Left kidney (tissue), 8 donors: Measurements from ENCODE around the gene ZFP2. TPM values are rescaled to one million over a fixed set of nuclear protein-coding genes. Genes with fewer than 3 reads are reported as not detected.
"Not testable (repeated sequence)": the region's sequence is repeated elsewhere in the genome, so short reads cannot be mapped to it uniquely, and the experiment has no call there.

Experiments used
- DNase-seq: peaks from one replicate; pipeline ENCODE4 v3.0.0-alpha.2; 2013
- long read RNA-seq, 8 donors: transcript quantifications; one replicate each; lab custom pipeline, GENCODE V29; 2026
- polyA plus RNA-seq: library from polyadenylated mRNA; unstranded; fragments of 120-200 nt; gene quantifications from one replicate; pipeline ENCODE4 v1.2.1, GENCODE V29; 2013; ENCODE audit not compliant: insufficient read length

Gene ZFP2
- 9.9 TPM for polyA plus RNA-seq
- long read RNA-seq, donor 1, partial matches to known transcripts = 0 of 1 reads
- long read RNA-seq, donor 1, other reads (novel, unspliced or antisense) = 0 of 1 reads
- long read RNA-seq, donor 2, partial matches to known transcripts = 0 of 3 reads
- long read RNA-seq, donor 2, other reads (novel, unspliced or antisense) = 0 of 3 reads
- long read RNA-seq, donor 3, partial matches to known transcripts = 0 of 1 reads
- long read RNA-seq, donor 3, other reads (novel, unspliced or antisense) = 0 of 1 reads
- long read RNA-seq, donor 4 = 0 reads
- long read RNA-seq, donor 5, partial matches to known transcripts = 0 of 1 reads
- long read RNA-seq, donor 5, other reads (novel, unspliced or antisense) = 0 of 1 reads
- long read RNA-seq, donor 6, partial matches to known transcripts = 0 of 2 reads
- long read RNA-seq, donor 6, other reads (novel, unspliced or antisense) = 0 of 2 reads
- long read RNA-seq, donor 7, partial matches to known transcripts = 0 of 2 reads
- long read RNA-seq, donor 7, other reads (novel, unspliced or antisense) = 0 of 2 reads
- long read RNA-seq, donor 8 = 0 reads

DNA sequence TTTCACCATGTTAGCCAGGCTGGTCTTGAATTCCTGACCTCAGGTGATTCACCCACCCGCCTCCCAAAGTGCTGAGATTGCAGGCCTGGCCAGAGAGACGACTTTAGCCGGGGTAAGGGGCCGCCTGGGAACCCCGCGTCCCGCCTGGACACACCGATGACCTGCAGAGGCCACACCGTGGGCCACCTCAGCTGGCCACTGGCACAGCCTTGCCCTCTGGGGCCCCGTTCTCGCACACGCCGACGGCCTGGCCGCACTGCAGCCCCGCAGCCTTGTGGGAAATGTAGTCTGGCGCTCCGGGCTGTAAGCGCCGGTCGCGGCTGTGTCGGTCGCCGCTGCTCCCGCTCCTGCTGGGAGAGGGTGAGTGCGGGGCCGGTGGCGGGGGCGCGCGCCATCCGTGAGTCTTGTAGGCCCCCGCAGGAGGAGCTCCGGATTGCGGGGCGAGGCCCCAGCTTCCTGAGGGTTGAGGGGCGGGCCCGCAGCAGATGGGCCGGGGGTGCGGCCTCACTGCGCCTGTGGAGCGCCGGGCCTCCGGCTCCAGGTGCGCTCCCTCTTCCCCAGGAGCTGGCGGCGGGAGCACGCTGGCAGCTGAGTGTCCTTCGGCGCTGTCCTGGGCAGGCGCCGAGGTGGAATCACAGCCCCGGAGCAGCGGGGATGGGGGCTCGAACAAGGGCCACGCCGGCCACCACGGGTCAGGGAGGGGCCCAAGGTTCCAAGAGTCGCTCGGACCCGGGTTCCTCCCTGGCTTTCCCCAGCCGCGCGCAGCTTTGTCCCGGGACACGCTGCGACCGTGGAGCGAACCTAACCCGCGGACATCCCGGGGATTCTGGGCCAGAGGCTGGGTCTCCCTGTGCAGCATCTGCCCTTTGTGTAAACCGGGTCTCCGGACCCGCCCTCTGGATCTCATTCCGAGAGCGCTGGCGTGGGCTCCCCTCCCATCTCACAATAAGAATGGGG, at the start of gene ZFP2:
Gene ZFP2 (plus strand): TSS at position 299 of the 957 bp plus-strand sequence. CDS start 35,401 bp downstream, outside the sequence.
- DNase-seq = peak; percentile 68

DNA sequence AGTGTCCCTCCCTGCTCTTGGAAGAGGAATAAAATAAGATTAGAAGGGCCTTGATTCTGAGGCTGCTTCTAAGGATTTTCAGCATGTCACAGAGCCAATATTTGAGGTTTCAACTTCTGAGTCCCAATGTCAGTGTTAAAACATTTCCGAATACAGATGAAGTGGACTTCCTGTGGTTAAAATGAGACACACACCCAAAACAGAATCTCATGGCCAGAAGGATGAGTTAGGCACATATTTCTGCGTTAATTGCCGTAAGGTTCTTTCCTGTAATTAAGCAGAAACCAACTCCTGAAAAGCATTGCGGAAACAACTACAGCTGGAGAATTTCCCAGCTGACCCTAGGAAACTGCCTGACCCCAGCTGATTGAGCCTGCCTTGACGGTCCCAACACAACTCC, 46.4 kb upstream of the ZFP2 start:
- DNase-seq = no peak

- no peak for DNase-seq
Measured at GRCh38 chr5:178851951-178852350, 43.8 kb upstream of the ZFP2 start.

GRCh38 chr5:178854284-178854683, 41.4 kb upstream of the ZFP2 start:
- no peak for DNase-seq

DNA sequence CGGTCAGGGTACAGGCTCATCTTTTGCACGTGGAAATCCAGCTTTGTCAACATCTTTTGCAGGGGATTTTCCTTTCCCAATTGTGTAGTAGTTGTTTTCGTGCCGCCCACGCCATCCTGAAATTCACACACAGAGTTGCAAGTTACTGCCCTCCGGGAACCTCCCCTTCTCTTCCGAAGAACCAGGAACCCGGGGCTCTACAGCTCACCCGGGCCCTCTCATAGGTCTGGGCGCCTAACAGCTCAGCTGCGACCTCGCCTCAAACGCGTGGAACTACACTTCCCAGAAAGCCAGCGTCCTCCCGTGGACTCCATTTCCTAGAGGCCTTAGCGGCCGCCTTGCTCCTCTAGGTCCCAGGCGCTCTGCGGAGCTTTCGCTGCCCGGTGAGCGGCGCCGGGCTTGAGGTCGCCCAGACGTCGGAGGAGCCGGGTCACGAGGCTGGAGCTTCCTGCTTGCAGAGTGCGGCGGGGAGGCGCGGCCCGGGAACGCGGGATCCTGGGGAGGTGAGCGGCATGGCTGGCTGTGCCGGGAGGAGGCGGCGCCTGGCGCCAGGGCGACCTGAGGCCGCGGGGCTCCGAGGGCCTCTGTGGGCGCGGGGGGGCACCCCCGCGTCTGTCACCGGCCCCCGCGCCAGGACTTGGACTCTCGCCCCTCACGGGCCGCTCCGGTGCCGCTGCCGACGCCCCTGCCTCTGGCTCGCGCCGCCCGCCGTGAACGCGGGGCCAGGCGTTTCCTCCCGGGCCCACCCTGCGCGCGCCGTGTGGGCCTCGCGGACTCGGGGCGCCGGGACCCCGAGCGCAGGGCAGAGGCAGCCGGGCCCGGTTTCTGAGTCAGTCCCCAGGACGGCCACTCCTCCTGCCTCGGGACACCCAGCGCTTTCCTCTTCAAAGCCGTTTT, 35.8 kb upstream of the ZFP2 start, which contains the start of gene ZNF354B:
Gene ZNF354B (plus strand): TSS at position 329 of the 897 bp plus-strand sequence. CDS start 1,095 bp downstream, outside the sequence.
- peak; percentile 91 for DNase-seq

- DNase-seq = not testable (repeated sequence)
Measured at GRCh38 chr5:178860615-178861014, 35.1 kb upstream of the ZFP2 start.

DNA sequence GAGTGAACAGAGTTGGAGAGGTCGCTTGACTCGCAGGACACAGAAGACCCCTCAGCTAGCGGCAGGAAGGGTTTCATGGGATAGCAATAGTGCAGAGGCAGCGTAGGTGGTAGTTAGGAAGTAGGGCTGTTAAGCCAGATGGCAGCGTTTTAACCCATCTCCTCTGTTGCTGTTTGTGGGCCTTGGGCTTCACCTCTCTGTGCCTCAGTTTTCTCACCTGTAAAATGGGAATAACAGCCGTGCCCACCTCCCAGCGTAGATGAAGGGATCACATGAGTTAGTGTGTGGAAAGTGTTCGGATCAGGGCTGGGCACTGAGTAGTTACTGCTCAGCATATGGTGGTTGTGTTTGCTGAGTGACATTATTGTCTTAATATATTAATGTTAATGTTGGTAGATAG, 34.1 kb upstream of the ZFP2 start:
- DNase-seq = no peak

DNA sequence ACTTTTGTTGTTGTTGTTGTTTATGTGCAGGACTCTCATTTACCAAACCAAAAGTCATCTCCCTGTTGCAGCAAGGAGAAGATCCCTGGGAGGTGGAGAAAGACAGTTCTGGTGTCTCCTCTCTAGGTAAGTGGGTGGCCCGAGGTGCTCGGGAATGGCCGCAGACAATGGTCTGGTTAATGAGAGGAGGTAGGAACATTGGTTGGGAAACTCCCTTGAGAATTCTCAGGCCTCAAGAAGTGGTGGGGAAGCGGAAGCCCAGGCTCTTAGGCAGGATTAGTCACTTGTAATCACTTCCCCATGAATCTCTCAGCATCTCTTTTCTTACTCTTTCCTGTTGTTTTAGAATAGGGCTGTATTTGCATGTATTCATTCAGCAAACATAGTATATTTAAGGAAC, 28.8 kb upstream of the ZFP2 start:
- no peak for DNase-seq

GRCh38 chr5:178869577-178869976, 26.1 kb upstream of the ZFP2 start:
- DNase-seq = no peak

DNA sequence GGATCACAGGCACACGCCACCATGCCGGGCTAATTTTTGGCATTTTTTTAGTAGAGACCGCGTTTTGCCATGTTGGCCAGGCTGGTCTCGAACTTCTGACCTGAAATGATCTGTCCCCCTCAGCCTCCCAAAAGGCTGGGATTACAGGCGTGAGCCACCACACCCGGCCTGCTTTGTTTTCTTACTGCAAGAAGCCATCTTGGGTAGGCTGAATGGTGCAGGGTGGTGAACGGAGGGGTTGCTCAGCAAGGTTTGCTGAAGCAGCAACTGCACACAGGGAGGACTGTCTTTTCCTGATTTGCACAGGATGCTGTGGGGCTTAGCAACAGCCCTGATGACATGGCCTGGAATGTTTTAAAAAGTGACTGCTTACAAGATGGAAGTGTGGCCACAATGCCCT, 25.3 kb upstream of the ZFP2 start:
- DNase-seq = no peak

DNA sequence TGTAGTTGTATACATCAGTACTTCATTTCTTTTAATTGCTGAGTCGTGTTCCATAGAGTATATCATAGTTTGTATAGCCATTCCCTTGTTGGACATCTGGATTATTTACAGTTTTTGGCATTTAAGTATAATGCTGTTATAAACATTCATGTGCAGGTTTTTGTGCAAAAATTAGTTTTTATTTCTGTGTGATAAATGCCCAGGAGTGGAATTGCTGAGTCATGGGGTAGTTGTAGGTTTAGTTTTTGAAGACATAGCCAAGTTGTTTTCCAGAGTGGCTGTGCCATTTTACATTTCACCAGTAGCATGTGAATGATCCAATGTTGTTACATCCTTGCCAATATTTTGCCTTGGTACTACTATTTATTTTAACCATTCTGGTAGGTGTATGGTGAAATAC, 23.4 kb upstream of the ZFP2 start:
- DNase-seq = no peak

DNA sequence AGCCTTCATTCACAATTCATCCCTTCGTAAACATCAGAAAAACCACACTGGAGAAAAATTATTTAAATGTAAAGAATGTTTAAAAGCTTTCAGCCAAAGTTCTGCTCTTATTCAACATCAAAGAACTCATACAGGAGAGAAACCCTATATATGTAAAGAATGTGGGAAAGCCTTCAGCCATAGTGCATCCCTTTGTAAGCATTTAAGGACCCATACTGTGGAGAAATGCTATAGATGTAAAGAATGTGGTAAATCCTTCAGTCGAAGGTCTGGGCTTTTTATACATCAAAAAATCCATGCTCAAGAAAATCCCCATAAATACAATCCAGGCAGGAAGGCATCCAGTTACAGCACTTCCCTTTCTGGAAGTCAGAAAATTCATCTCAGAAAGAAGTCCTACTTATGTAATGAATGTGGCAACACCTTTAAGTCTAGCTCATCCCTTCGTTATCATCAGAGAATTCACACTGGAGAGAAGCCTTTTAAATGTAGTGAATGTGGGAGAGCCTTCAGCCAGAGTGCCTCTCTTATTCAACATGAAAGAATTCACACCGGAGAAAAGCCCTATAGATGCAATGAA, 12.5 kb upstream of the ZFP2 start:
- not testable (repeated sequence) for DNase-seq

- no peak for DNase-seq
Measured at GRCh38 chr5:178883815-178884430, 11.8 kb upstream of the ZFP2 start.

DNA sequence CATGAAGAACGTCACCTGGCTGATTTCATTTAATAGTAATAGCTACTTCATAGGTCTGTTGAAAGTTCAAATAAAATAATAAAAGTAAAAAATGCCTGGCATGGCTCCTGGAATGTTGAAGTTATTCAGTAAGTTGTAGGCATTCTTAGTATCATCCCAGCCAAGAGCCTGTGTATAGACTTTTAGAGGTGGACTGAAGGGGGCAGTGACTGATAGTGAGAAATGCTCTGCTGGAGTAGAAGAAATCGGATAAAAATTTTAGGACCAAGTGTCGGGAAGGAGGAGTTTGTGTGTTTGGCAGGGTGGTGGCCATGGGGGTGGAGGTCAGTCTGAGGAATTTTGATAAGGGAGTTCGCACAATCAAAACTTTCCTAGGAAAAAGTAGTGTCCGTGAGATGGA, 3.6 kb downstream of the ZFP2 start:
- DNase-seq = no peak

DNA sequence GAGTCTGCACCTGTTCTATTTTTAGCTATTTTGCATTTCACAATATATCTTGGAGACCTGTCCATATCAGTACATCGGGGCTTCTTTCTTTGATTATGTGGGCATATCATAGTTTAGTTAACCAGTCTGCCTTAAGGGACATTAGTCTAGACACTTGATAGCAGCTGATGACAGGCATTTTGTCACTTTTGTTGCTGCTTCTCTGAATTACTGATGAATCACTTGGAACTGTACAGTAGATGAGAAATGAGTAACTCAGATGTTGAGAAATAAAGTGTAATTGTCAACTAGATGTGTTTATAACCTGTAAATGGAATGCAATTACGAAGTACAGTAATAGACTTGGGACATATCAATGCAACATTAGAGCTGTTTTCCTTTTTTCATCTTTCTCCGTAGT, 7.1 kb downstream of the ZFP2 start:
- DNase-seq = no peak

DNA sequence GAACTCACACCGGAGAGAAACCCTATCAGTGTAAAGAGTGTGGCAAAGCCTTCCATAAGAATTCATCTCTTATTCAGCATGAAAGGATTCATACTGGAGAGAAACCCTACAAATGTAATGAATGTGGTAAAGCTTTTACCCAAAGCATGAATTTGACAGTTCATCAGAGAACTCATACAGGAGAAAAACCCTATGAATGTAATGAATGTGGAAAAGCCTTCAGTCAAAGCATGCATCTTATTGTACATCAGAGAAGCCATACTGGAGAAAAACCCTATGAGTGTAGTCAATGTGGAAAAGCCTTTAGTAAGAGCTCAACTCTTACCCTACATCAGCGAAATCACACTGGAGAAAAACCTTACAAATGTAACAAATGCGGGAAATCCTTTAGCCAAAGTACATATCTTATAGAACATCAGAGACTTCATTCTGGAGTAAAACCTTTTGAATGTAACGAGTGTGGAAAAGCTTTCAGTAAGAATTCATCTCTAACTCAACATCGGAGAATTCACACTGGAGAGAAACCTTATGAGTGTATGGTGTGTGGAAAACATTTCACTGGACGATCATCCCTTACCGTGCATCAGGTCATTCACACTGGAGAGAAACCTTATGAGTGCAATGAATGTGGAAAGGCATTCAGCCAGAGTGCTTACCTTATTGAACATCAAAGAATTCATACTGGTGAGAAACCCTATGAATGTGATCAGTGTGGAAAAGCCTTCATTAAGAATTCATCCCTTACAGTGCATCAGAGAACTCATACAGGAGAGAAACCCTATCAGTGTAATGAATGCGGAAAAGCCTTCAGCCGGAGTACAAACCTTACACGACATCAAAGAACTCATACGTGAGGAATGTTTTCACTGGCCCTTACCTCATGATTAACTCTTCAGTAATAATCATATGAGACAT, 36.4 kb downstream of the ZFP2 start:
- no peak for DNase-seq

DNA sequence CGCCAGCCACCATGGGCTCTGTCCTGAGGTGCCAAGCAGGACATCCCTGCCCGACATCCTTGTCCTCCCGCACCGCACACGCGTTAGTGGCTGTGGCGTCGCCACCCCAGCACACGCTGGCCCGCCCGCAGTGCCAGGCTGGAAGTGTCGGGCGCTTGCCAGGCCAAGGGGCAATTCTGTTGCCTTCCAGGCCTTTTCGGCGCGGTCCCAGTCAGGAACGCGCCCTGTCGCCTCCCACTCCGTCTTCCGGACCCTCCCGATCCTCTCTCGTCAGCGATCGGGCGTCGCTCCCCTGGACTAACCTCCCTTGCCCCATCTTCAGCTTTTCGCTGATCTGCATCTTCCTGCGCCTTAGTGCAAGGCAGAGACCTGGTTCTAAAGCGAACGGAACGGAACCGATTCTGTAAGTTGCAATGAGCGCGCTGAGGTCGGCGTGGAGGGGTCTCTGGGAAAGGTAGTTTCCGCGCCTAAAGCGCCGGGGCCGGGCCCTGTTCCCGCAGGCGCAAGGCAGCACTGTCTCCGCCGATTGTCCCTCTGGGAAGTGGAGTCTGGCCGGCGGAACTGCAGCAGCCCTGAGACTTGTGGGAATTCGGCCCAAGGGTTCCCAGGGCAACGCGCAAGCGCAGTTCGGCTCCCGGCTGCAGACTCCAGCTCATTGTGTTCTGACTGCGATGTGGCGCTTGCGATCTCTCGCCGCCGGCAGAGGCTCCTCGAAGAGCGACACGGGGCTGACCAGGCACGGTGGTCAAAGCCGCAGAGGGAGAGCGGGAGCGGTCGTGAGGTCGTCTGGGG, 45.1 kb downstream of the ZFP2 start, which contains the start of gene ZNF454:
Gene ZNF454 (plus strand): TSS at position 630 of the 792 bp plus-strand sequence. CDS start 1,594 bp downstream, outside the sequence.
- peak; percentile 96 for DNase-seq

GRCh38 chr5:178941361-178941760, 45.6 kb downstream of the ZFP2 start:
- DNase-seq = no peak
